ENCODE measurements around the gene TRAF3IP1. TPM values are rescaled to one million over a fixed set of nuclear protein-coding genes. Genes with fewer than 3 reads are reported as not detected.

TRAF3IP1 gene
- total and polyA plus RNA-seq, 2 donors (not counting 1 experiment from before 2014, with no cell fraction given), result 1.4 to 15.5 TPM

- Histone ChIP-seq H3K27ac (ENCODE audit: low read length in 2 of 2) (no peak overlapping the region), H3K36me3 (replicated peaks in 1 of 2; ENCODE audit: control extremely low read depth in 1 of 2, control insufficient read depth in 1 of 2, extremely low read depth in 1 of 2, insufficient read depth in 2 of 2, low read length in 1 of 2) (peaks cover 0 to 21% of the 10 kb centered on the region in 2 experiments), H3K4me2 (replicated peaks; ENCODE audit: low read depth, low read length, poor library complexity, severe bottlenecking) (no peak overlapping the region), H3K4me3 (ENCODE audit: control extremely low read depth in 1 of 5, extremely low read depth in 1 of 5, insufficient read depth in 1 of 5, low read depth in 2 of 5, low read length in 4 of 5) (no peak overlapping the region), H3K9ac (ENCODE audit: low read length) (no peak overlapping the region), H3K4me1 (ENCODE audit: control insufficient read depth in 2 of 2, insufficient read depth in 2 of 2, low read length in 2 of 2) (peaks cover 11 to 13% of the 10 kb centered on the region in 2 donors), H4K20me1 (ENCODE audit: control insufficient read depth, insufficient read depth, low read length, poor library complexity, severe bottlenecking) (peaks cover 56% of the 10 kb centered on the region), H2AFZ (ENCODE audit: insufficient read depth, low read depth, low read length, poor library complexity, severe bottlenecking) (no peak overlapping the region), H3K27me3 (replicated peaks in 1 of 4; ENCODE audit: control extremely low read depth in 1 of 4, control insufficient read depth in 3 of 4, insufficient read depth in 4 of 4, low read length in 3 of 4) (no peaks in the 10 kb centered on the region), H3K9me3 (ENCODE audit: control extremely low read depth in 1 of 3, control insufficient read depth in 2 of 3, insufficient read depth in 1 of 3, low read length in 2 of 3) (peaks cover 0 to 13% (median 0%) of the 10 kb centered on the region in 3 donors), H3K79me2 (ENCODE audit: control insufficient read depth, insufficient read depth, low read length) (peaks cover 55% of the 10 kb centered on the region)
- TF ChIP-seq CTCF (IDR thresholded peaks at IDR 0.05), result no peak
- TF ChIP-seq EZH2 (IDR thresholded peaks at IDR 0.05; ENCODE audit: borderline replicate concordance, insufficient read depth, low read depth, low read length, poor library complexity, severe bottlenecking), result no peak
- no peak for ATAC-seq (ENCODE audit: low read depth)
- ChIA-PET CTCF (no interaction called here), POLR2A (no interaction called here)
- no peak overlapping the region for H3K27ac Mint-ChIP-seq
- DNase-seq, result no peak
- no peaks in the 10 kb centered on the region for H3K27me3 Mint-ChIP-seq
- WGBS (ENCODE audit: insufficient coverage), result 100% methylated on average over 8 of the region's 12 CpGs
- no peaks in the 10 kb centered on the region for H3K9me3 Mint-ChIP-seq (ENCODE audit: insufficient read depth)
- H3K4me3 Mint-ChIP-seq, result no peak overlapping the region
- peaks cover 38% of the 10 kb centered on the region for H3K4me1 Mint-ChIP-seq
- intact Hi-C loops (cut with micrococcal nuclease), result loop anchor here (10.0 kb wide), 1 partner anchor 605 kb away; no protein-coding TSS in a partner anchor
Measured at GRCh38 chr2:238280083-238280825, 40.1 kb upstream of the TRAF3IP1 start.

GRCh38 chr2:238281826-238282480 lies 38.4 kb upstream of the TRAF3IP1 start:
- Mint-ChIP-seq H3K4me1 (peaks cover 44% of the 10 kb centered on the region), H3K4me3 (no peak overlapping the region), H3K27ac (no peak overlapping the region), H3K9me3 (ENCODE audit: insufficient read depth) (no peaks in the 10 kb centered on the region), H3K27me3 (no peaks in the 10 kb centered on the region)
- no peak overlapping the region for H3K9ac ChIP-seq (ENCODE audit: low read length)
- H3K36me3 ChIP-seq (replicated peaks in 1 of 2; ENCODE audit: control extremely low read depth in 1 of 2, control insufficient read depth in 1 of 2, extremely low read depth in 1 of 2, insufficient read depth in 2 of 2, low read length in 1 of 2), result peaks cover 0 to 4% of the 10 kb centered on the region in 2 experiments
- H3K4me3 ChIP-seq (ENCODE audit: control extremely low read depth in 1 of 5, extremely low read depth in 1 of 5, insufficient read depth in 1 of 5, low read depth in 2 of 5, low read length in 4 of 5), result no peak overlapping the region
- DNase-seq (no peak), ATAC-seq (ENCODE audit: low read depth) (no peak)
- H3K9me3 ChIP-seq (ENCODE audit: control extremely low read depth in 1 of 3, control insufficient read depth in 2 of 3, insufficient read depth in 1 of 3, low read length in 2 of 3), result peaks cover 0 to 13% (median 0%) of the 10 kb centered on the region in 3 donors
- intact Hi-C loops (cut with micrococcal nuclease), result loop anchor here (10.0 kb wide), 1 partner anchor 607 kb away; no protein-coding TSS in a partner anchor
- H3K4me1 ChIP-seq (ENCODE audit: control insufficient read depth in 2 of 2, insufficient read depth in 2 of 2, low read length in 2 of 2), result peaks cover 11 to 15% of the 10 kb centered on the region in 2 donors
- ChIA-PET POLR2A (no interaction called here), CTCF (interaction anchor here (2.7 kb wide), 1 partner anchor 19 kb away, joined by 8 read pairs; no protein-coding TSS in a partner anchor)
- H4K20me1 ChIP-seq (ENCODE audit: control insufficient read depth, insufficient read depth, low read length, poor library complexity, severe bottlenecking), result peaks cover 67% of the 10 kb centered on the region
- no peak overlapping the region for H3K4me2 ChIP-seq (replicated peaks; ENCODE audit: low read depth, low read length, poor library complexity, severe bottlenecking)
- no peak for TF ChIP-seq CTCF (IDR thresholded peaks at IDR 0.05)
- no peak for TF ChIP-seq EZH2 (IDR thresholded peaks at IDR 0.05; ENCODE audit: borderline replicate concordance, insufficient read depth, low read depth, low read length, poor library complexity, severe bottlenecking)
- no peak overlapping the region for H3K27ac ChIP-seq (ENCODE audit: low read length in 2 of 2)
- 97% methylated on average over 12 of the region's 13 CpGs for WGBS (ENCODE audit: insufficient coverage)
- no peaks in the 10 kb centered on the region for H3K27me3 ChIP-seq (replicated peaks in 1 of 4; ENCODE audit: control extremely low read depth in 1 of 4, control insufficient read depth in 3 of 4, insufficient read depth in 4 of 4, low read length in 3 of 4)
- no peak overlapping the region for H2AFZ ChIP-seq (ENCODE audit: insufficient read depth, low read depth, low read length, poor library complexity, severe bottlenecking)
- peaks cover 72% of the 10 kb centered on the region for H3K79me2 ChIP-seq (ENCODE audit: control insufficient read depth, insufficient read depth, low read length)

All from B cell (primary cell).